WTC11 (cell line): ENCODE data around the gene ZNF436.

ENCODE experiments used
- CTCF ChIP-seq: fragments of 200-600 bp; IDR thresholded peaks from 2 replicates; pipeline ENCODE4 v1.8.0; 2022; ENCODE audit warnings: antibody characterized with exemption
- GABPB1 ChIP-seq: sonication (generic); formaldehyde crosslinking; IDR thresholded peaks from 2 replicates; pipeline ENCODE4 v1.8.1; 2023; ENCODE audit warnings: mild to moderate bottlenecking, missing genetic modification reagents
- JUN ChIP-seq: sonication (generic); formaldehyde crosslinking; IDR thresholded peaks from 2 replicates; pipeline ENCODE4 v1.8.0; 2023; ENCODE audit warnings: mild to moderate bottlenecking, missing genetic modification reagents
- NFATC4 ChIP-seq: fragments of 250-450 bp; sonication (Bioruptor Pico); IDR thresholded peaks from 2 replicates; pipeline ENCODE4 v1.9.0; 2021; ENCODE audit warnings: mild to moderate bottlenecking
- NR2C2 ChIP-seq: sonication (generic); formaldehyde crosslinking; IDR thresholded peaks from 2 replicates; pipeline ENCODE4 v1.8.0; 2022; ENCODE audit warnings: mild to moderate bottlenecking, missing genetic modification reagents
- NR3C1 ChIP-seq: sonication (generic); formaldehyde crosslinking; conservative IDR thresholded peaks from 2 replicates; pipeline ENCODE4 v1.8.1; 2023; ENCODE audit warnings: low read depth, mild to moderate bottlenecking, missing genetic modification reagents
- SP1 ChIP-seq: sonication (generic); formaldehyde crosslinking; conservative IDR thresholded peaks from 2 replicates; pipeline ENCODE4 v1.8.1; 2022; ENCODE audit warnings: missing genetic modification reagents
- USF2 ChIP-seq: sonication (generic); formaldehyde crosslinking; IDR thresholded peaks from 2 replicates; pipeline ENCODE4 v1.8.1; 2023; ENCODE audit warnings: mild to moderate bottlenecking, missing genetic modification reagents, moderate library complexity
- ZBTB21 ChIP-seq: sonication (generic); formaldehyde crosslinking; IDR thresholded peaks from 2 replicates; pipeline ENCODE4 v1.8.1; 2023; ENCODE audit warnings: mild to moderate bottlenecking, missing genetic modification reagents, borderline replicate concordance
- ZNF138 ChIP-seq: sonication (generic); formaldehyde crosslinking; conservative IDR thresholded peaks from 2 replicates; pipeline ENCODE4 v1.8.1; 2022; ENCODE audit warnings: mild to moderate bottlenecking, moderate library complexity, missing genetic modification reagents
- ZNF263 ChIP-seq: sonication (generic); formaldehyde crosslinking; IDR thresholded peaks from 2 replicates; pipeline ENCODE4 v1.8.1; 2022; ENCODE audit warnings: low read depth, mild to moderate bottlenecking, moderate library complexity, missing genetic modification reagents
- ZNF281 ChIP-seq: sonication (generic); formaldehyde crosslinking; IDR thresholded peaks from 2 replicates; pipeline ENCODE4 v1.8.0; 2023; ENCODE audit warnings: mild to moderate bottlenecking, missing genetic modification reagents
- ZNF423 ChIP-seq: fragments of 250-450 bp; sonication (Bioruptor Pico); IDR thresholded peaks from 2 replicates; pipeline ENCODE4 v2.1.2; 2022; ENCODE audit warnings: mild to moderate bottlenecking, moderate library complexity
- TF ChIP-seq, protein P1 (sequence below): sonication (generic); formaldehyde crosslinking; IDR thresholded peaks from 2 replicates; pipeline ENCODE4 v1.8.0; 2022; ENCODE audit warnings: mild to moderate bottlenecking, missing genetic modification reagents

DNA sequence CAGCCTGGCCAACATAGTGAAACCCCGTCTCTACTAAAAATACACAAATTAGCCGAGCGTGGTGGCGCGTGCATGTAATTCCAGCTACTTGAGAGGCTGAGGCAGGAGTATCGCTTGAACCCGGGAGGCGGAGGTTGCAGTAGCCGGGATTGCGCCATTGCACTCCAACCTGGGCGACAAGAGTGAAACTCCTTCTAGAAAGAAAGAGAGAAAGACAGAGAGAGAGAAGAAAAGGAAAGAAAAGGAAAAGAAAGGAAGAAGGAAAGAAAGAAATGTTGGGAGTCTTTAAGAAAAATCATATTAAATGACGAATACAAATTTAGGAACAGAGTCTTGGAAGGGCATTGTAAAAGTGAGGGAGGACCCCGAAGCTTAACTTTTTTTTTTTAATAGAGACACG lies 23.7 kb downstream of the ZNF436 start:
- TF ChIP-seq NR3C1 (CRISPR knock-in tag): no peak
- no peak for TF ChIP-seq ZNF138 (CRISPR knock-in tag)
- TF ChIP-seq CTCF: no peak
- TF ChIP-seq ZNF423 (CRISPR knock-in tag): no peak
- TF ChIP-seq ZBTB21 (CRISPR knock-in tag): no peak
- no peak for TF ChIP-seq USF2 (CRISPR knock-in tag)
- TF ChIP-seq NFATC4: no peak
- no peak for TF ChIP-seq JUN (CRISPR knock-in tag)
- no peak for TF ChIP-seq NR2C2
- no peak for TF ChIP-seq SP1
- no peak for TF ChIP-seq ZNF281 (CRISPR knock-in tag)
- TF ChIP-seq, protein P1, sequence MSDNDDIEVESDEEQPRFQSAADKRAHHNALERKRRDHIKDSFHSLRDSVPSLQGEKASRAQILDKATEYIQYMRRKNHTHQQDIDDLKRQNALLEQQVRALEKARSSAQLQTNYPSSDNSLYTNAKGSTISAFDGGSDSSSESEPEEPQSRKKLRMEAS (CRISPR knock-in tag): no peak
- no peak for TF ChIP-seq GABPB1 (CRISPR knock-in tag)
- no peak for TF ChIP-seq ZNF263
